Measurements from ENCODE around the gene ADAM15.

ADAM15 gene

DNA sequence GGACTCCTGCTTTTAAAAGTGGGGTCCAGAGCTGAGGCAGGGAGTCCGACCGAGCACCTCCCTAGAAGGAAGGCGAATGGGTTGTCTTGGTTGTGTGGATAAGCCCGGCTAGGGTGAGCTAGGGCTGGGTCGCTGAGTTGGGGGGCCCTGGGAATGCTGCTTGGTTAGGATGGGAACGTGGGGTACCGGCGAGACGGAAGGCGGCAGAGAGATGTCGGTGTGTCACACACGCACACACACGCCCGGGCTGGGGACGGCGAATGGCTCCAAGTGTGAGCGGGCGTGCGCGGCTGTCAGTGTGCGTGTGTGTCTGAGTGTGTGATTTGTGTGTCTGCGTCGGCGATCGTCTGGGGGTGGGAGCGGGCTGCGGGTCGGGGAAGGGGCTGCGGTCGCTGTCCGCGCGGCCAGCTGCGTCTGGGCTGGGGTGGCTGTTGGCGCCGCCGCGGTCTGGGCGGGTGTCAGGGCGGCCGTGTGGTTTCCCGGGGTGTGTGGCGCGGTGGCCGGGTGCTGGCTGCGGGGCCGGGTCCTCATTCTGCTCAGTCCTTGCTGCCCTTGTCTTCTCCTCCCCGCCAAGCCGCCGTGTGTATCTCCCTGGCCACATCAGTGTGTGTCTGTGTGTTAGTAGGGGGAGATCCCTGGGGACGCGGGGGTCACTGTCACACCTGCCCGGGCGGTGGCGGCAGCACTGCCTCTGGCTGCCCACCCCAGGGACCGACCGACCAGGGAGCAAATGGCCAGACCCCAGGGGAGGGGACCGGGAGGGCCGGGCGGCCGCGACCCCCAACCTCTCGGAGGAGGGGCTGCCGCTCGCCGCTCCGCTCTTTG, 28.6 kb downstream of the ADAM15 start:
- DNase-seq, result no peak
- peak overlapping the region; percentile 50 for H3K4me3 ChIP-seq (ENCODE audit: insufficient read depth, low read depth, low read length, poor library complexity, severe bottlenecking)

GRCh38 chr1:155080312-155081228, 29.5 kb downstream of the ADAM15 start:
- peak overlapping the region; percentile 50 for H3K4me3 ChIP-seq (ENCODE audit: insufficient read depth, low read depth, low read length, poor library complexity, severe bottlenecking)
- DNase-seq, result no peak
- no peaks in the 10 kb centered on the region for H3K36me3 ChIP-seq (ENCODE audit: control insufficient read depth, insufficient read depth, low read length)
- H3K27ac ChIP-seq (ENCODE audit: insufficient read depth, low read length, poor library complexity, severe bottlenecking), result no peak overlapping the region
- H3K4me1 ChIP-seq (ENCODE audit: control insufficient read depth, insufficient read depth, low read length, poor library complexity, severe bottlenecking), result peaks cover 58% of the 10 kb centered on the region
- peaks cover 42% of the 10 kb centered on the region for H3K27me3 ChIP-seq (replicated peaks; ENCODE audit: control insufficient read depth, insufficient read depth, low read length, poor library complexity, severe bottlenecking)
- H3K9me3 ChIP-seq (ENCODE audit: control insufficient read depth, low read length), result no peaks in the 10 kb centered on the region

More for the DNA sequence above, 28.6 kb downstream of the ADAM15 start:
- peaks cover 42% of the 10 kb centered on the region for H3K27me3 ChIP-seq (replicated peaks; ENCODE audit: control insufficient read depth, insufficient read depth, low read length, poor library complexity, severe bottlenecking)
- no peak overlapping the region for H3K27ac ChIP-seq (ENCODE audit: insufficient read depth, low read length, poor library complexity, severe bottlenecking)
- H3K9me3 ChIP-seq (ENCODE audit: control insufficient read depth, low read length), result no peaks in the 10 kb centered on the region
- H3K36me3 ChIP-seq (ENCODE audit: control insufficient read depth, insufficient read depth, low read length), result no peaks in the 10 kb centered on the region
- peaks cover 55% of the 10 kb centered on the region for H3K4me1 ChIP-seq (ENCODE audit: control insufficient read depth, insufficient read depth, low read length, poor library complexity, severe bottlenecking)

DNA sequence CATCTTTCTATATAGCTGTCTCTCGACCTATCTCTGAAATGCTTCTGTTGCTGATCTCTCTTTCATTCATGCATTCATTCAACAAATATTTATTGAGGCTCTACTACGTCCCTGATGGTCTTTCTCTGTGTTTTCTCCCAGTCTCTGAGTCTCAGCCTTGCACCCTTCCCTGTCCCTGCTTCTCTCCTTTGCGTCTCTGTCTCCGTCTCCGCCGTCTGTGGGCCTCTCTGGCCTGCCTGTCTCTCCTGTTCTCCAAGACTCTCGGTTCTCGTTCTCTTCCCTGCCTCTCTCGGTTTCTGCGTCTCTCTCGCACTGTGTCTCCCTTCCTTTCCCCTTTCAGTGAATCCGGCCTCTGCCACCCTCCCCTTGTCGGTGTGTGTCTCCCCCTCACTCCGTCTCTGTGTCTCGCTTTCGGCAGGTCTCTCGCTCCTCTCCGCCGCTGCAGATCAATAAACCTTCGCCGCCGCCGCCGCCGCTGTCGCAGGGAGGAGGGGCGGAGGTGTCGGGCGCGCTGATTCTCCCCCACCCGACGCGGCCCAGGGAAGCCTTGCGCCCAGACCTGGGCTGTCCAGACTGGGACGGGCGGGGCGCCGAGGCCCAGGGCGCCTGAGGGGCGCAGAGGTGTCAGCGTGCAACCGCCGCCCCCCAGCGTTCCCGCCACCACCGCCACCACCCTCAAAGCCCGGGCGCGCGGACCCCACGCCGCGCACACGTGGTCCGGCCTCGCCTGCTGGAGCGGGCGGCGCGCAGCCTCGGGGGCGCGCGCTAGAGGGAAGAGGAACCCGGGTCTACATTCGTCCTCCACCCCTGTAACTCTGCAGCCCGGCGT, 30.6 kb downstream of the ADAM15 start:
- peak overlapping the region; percentile 50 for H3K4me3 ChIP-seq (ENCODE audit: insufficient read depth, low read depth, low read length, poor library complexity, severe bottlenecking)
- peaks cover 65% of the 10 kb centered on the region for H3K4me1 ChIP-seq (ENCODE audit: control insufficient read depth, insufficient read depth, low read length, poor library complexity, severe bottlenecking)
- H3K9me3 ChIP-seq (ENCODE audit: control insufficient read depth, low read length), result no peaks in the 10 kb centered on the region
- no peaks in the 10 kb centered on the region for H3K36me3 ChIP-seq (ENCODE audit: control insufficient read depth, insufficient read depth, low read length)
- peaks cover 42% of the 10 kb centered on the region for H3K27me3 ChIP-seq (replicated peaks; ENCODE audit: control insufficient read depth, insufficient read depth, low read length, poor library complexity, severe bottlenecking)
- no peak for DNase-seq
- H3K27ac ChIP-seq (ENCODE audit: insufficient read depth, low read length, poor library complexity, severe bottlenecking), result no peak overlapping the region

- no peak overlapping the region for H3K27ac ChIP-seq (ENCODE audit: insufficient read depth, low read length, poor library complexity, severe bottlenecking)
- peaks cover 42% of the 10 kb centered on the region for H3K27me3 ChIP-seq (replicated peaks; ENCODE audit: control insufficient read depth, insufficient read depth, low read length, poor library complexity, severe bottlenecking)
- DNase-seq, result no peak
- peak overlapping the region; percentile 29 for H3K4me3 ChIP-seq (ENCODE audit: insufficient read depth, low read depth, low read length, poor library complexity, severe bottlenecking)
- H3K4me1 ChIP-seq (ENCODE audit: control insufficient read depth, insufficient read depth, low read length, poor library complexity, severe bottlenecking), result peaks cover 65% of the 10 kb centered on the region
- no peaks in the 10 kb centered on the region for H3K36me3 ChIP-seq (ENCODE audit: control insufficient read depth, insufficient read depth, low read length)
- no peaks in the 10 kb centered on the region for H3K9me3 ChIP-seq (ENCODE audit: control insufficient read depth, low read length)
Observed at GRCh38 chr1:155082301-155083051, 31.4 kb downstream of the ADAM15 start.

DNA sequence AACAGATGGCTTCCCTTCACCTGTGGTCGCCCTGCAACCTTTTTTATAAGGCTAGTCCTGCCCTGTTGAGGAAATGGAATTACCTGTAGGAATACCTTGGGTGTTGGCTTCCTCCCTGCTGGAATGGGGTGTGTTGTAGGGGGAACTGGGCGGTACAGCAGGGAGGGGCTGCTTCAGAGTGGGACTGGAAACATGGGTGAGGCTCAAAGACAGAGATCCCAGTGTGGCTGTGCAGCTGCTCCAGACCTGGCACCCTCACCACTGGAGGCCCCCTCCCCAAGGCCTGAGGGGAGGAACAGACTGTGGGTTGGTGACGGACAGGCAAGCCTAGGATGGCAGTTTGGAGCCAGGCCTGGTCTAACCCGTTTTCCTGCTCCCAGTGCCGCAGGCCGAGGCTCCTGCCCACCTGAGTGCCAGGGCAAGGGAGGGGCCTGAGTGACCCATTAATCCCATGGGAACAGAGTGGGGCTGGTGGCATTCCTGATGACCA, 32.0 kb downstream of the ADAM15 start:
- Histone ChIP-seq H3K36me3 (ENCODE audit: control insufficient read depth, insufficient read depth, low read length) (no peaks in the 10 kb centered on the region), H3K9me3 (ENCODE audit: control insufficient read depth, low read length) (no peaks in the 10 kb centered on the region), H3K4me1 (ENCODE audit: control insufficient read depth, insufficient read depth, low read length, poor library complexity, severe bottlenecking) (peaks cover 65% of the 10 kb centered on the region), H3K4me3 (ENCODE audit: insufficient read depth, low read depth, low read length, poor library complexity, severe bottlenecking) (no peak overlapping the region), H3K27ac (ENCODE audit: insufficient read depth, low read length, poor library complexity, severe bottlenecking) (no peak overlapping the region), H3K27me3 (replicated peaks; ENCODE audit: control insufficient read depth, insufficient read depth, low read length, poor library complexity, severe bottlenecking) (peaks cover 42% of the 10 kb centered on the region)
- no peak for DNase-seq

DNA sequence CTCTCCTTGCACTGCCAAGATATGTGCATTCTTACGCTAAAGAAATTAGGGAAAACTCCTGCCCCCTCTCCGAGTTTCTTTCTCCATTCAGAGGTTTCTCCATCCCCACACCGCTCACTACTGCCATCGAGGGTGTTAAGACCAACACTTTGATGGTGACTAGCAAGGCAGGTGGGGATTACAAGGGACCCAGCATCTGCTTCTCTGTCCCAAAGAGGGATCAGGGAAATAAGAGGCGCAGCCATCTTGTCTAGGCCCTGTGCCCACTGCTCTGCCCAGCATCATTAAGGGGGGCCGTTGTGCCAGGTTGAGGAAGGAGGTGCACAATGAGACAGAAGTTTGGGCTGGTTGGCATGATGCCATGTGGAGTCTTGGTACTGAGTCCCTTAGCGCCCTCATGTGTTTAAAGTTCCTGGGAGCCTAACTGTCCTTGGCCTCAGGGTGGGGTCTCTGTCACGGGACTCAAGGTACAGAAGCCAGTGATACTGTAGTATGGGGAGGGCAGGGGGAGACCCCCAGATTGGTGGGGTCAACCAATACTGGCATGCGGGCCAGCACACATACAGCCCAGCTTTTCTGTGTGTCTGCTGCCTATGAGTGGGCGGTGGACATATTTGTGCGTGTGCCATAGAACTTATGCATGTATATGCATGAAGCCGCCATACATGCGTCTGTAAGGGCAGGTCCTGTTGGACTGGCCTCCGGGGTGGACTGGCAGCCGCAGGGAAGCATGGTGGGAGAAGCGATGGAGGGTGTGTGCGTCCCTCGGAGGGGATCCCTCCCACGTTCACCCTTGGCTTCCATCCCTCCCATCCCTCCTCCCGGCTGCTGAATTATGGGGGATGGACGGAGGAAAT, 33.0 kb downstream of the ADAM15 start:
- H3K27ac ChIP-seq (ENCODE audit: insufficient read depth, low read length, poor library complexity, severe bottlenecking), result no peak overlapping the region
- H3K36me3 ChIP-seq (ENCODE audit: control insufficient read depth, insufficient read depth, low read length), result no peaks in the 10 kb centered on the region
- no peaks in the 10 kb centered on the region for H3K9me3 ChIP-seq (ENCODE audit: control insufficient read depth, low read length)
- no peak for DNase-seq
- peak overlapping the region; percentile 75 for H3K4me3 ChIP-seq (ENCODE audit: insufficient read depth, low read depth, low read length, poor library complexity, severe bottlenecking)
- peaks cover 61% of the 10 kb centered on the region for H3K4me1 ChIP-seq (ENCODE audit: control insufficient read depth, insufficient read depth, low read length, poor library complexity, severe bottlenecking)
- peaks cover 42% of the 10 kb centered on the region for H3K27me3 ChIP-seq (replicated peaks; ENCODE audit: control insufficient read depth, insufficient read depth, low read length, poor library complexity, severe bottlenecking)

- no peaks in the 10 kb centered on the region for H3K36me3 ChIP-seq (ENCODE audit: control insufficient read depth, insufficient read depth, low read length)
- H3K4me3 ChIP-seq (ENCODE audit: insufficient read depth, low read depth, low read length, poor library complexity, severe bottlenecking), result peak overlapping the region; percentile 75
- DNase-seq, result peak; percentile 72 to 85 (median 83)
- H3K4me1 ChIP-seq (ENCODE audit: control insufficient read depth, insufficient read depth, low read length, poor library complexity, severe bottlenecking), result peaks cover 53% of the 10 kb centered on the region
- H3K9me3 ChIP-seq (ENCODE audit: control insufficient read depth, low read length), result no peaks in the 10 kb centered on the region
- H3K27ac ChIP-seq (ENCODE audit: insufficient read depth, low read length, poor library complexity, severe bottlenecking), result peak overlapping the region; percentile 72
- peaks cover 42% of the 10 kb centered on the region for H3K27me3 ChIP-seq (replicated peaks; ENCODE audit: control insufficient read depth, insufficient read depth, low read length, poor library complexity, severe bottlenecking)
Observed at GRCh38 chr1:155084722-155085503, 33.8 kb downstream of the ADAM15 start.

DNA sequence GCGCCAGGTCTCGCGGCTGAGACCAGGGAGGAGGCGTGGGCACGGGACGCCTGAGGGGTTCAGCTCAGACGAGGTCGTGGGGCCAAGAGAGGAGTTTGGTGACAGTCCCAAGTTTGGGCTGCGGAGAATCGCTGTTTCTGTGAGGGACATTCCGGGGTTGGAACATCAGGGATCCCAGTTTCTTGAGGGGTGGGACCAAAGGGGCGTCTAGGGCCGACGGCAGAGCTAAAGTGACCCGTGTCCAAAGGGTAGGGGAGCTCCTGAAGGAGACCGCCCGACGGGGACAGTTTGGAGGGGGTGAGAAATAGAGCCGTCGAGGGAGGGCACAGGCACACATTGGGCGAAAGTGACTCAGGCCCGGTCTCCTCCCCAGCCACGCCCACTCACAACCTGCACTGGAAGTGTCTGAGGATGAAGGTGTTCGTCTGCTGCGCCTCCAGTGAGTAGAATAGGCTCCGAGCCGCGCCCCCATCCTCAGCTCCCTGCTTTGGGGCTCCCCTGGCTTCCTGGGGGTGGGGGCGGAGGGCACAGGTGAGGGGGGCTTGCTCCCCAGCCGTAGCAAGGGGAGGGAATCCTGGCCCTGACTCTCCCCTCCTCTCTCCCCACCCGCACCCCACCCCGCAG, 34.5 kb downstream of the ADAM15 start:
- peak overlapping the region; percentile 75 for H3K4me3 ChIP-seq (ENCODE audit: insufficient read depth, low read depth, low read length, poor library complexity, severe bottlenecking)
- H3K27ac ChIP-seq (ENCODE audit: insufficient read depth, low read length, poor library complexity, severe bottlenecking), result peak overlapping the region; percentile 72
- peaks cover 46% of the 10 kb centered on the region for H3K4me1 ChIP-seq (ENCODE audit: control insufficient read depth, insufficient read depth, low read length, poor library complexity, severe bottlenecking)
- peak; percentile 72 to 73 (median 73) for DNase-seq
- H3K36me3 ChIP-seq (ENCODE audit: control insufficient read depth, insufficient read depth, low read length), result no peaks in the 10 kb centered on the region
- peaks cover 35% of the 10 kb centered on the region for H3K27me3 ChIP-seq (replicated peaks; ENCODE audit: control insufficient read depth, insufficient read depth, low read length, poor library complexity, severe bottlenecking)
- no peaks in the 10 kb centered on the region for H3K9me3 ChIP-seq (ENCODE audit: control insufficient read depth, low read length)
